SIG-M5 (cell line): ENCODE data around the gene SMIM23.

ENCODE experiments used
- DNase-seq: peaks from one replicate; lab custom pipeline; 2025; lab: John Stamatoyannopoulos, UW

Gene SMIM23

GRCh38 chr5:171816666-171817065, 31.0 kb downstream of the SMIM23 start:
- DNase-seq = no peak

- DNase-seq = no peak
Measured at GRCh38 chr5:171820561-171820960, 34.9 kb downstream of the SMIM23 start.

DNA sequence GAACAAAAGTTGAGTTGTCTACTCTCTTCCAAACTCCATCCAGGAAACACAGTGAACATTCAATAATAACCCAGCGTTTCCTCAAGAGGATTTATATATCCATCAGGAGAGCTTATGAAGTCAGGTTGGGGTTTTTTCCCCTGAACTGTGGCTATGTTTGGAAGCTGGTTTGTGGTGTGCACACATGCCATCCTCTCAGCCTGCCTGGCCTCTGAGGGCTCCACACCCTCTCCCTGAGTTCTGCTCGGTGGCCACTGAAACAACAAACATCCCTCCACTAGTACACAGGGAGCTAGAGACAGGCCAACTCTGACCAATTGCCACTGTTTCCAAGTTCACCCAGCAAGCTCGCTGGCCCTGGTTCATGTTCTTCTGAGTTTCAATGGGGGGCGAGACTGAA, 35.7 kb downstream of the SMIM23 start:
- no peak for DNase-seq

DNA sequence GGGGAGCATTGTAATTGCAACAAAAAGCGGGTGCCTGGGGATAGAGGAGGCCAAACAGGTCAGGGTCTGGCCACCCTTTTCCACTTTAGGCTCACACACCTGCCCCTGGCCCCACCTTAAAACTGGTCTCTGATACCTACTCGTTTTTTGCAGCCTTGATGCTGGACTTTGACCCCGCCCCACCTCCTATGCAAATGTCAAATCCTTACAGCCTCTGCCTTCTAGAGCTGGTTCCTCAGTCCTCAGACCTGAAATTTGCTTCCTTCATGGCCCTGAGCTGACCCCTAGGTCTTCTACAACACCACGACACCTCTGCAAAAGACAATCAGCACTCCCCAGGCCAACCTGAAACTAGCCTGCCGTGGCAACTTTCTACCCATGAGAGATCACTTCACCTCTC, 37.7 kb downstream of the SMIM23 start:
- no peak for DNase-seq

DNA sequence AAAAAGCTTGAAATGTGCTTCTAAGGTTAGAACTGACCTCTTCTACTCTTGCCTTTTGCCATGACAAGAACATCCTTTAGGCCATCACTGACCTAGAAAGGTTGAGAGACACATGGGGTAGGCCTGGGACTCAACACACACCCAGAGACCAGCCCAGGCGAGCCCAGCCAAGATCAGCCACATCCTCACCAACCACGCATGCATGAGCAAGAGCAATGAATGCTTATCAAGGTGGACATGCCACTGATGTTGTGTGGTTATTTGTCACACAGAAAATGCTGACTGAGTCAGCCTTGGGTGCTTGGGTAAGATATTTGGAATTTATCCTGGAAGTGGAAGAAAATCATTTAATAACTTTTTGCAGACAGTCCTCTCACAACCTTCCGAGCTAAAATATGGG, 39.4 kb downstream of the SMIM23 start:
- DNase-seq = no peak

DNA sequence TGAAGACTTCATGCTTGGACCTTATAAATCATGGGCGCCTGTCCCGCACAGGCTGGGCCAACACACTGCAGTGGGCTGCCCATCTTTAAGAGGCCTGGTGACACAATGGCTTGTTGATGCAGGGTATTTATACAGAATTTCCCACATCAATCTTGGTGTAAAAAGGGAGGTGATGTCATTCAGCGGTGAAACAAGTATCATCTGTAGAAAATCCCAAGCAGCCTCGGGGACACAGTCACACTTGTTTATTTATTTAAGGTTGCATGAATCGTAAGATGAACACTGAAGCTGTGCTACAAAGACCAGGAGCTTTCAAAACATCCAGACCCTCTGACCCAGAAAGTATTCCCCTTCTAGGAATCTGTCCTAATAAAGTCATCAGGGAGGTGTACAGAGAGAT, 40.5 kb downstream of the SMIM23 start:
- no peak for DNase-seq

DNA sequence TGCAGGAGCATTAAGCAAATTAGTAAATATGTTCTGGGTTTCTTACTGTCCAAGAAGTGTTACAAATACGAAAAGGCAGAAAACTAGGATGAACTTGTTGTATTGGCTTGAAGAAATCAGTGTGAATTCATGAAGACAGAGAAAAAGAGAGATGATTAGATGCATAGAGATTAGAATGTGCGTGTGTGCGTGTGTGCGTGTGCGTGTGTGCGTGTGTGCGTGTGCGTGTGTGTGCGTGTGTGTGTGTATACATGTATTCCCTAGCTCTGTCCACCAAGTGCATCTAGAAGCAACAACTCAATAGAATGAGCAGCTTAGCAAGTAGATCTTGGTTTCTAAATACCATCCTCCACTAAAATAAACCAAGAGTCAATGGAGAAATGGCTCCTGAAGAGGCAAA, 41.5 kb downstream of the SMIM23 start:
- no peak for DNase-seq

GRCh38 chr5:171830686-171831085, 45.1 kb downstream of the SMIM23 start:
- no peak for DNase-seq

DNA sequence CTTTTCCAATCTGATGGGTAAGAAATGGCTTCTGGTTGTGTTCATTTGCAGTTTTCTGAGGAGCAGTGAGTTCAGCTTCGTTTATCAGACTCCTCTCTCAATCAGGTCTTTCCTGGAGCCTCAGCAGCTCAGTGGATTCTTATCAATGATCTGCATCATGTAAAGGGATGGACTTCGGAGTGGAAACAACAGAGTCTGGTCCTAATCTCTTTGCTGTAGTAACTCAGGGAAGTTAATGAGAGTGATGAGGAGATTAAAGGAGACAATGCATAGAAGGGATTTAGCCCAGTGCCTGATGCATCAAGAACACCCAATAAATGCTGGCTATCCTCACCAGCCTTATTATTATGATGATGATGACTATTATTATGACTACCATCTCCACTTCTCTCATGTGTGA, 47.2 kb downstream of the SMIM23 start:
- no peak for DNase-seq

GRCh38 chr5:171834461-171834860, 48.8 kb downstream of the SMIM23 start:
- no peak for DNase-seq

- DNase-seq = no peak
Measured at GRCh38 chr5:171835066-171835465, 49.4 kb downstream of the SMIM23 start.

DNA sequence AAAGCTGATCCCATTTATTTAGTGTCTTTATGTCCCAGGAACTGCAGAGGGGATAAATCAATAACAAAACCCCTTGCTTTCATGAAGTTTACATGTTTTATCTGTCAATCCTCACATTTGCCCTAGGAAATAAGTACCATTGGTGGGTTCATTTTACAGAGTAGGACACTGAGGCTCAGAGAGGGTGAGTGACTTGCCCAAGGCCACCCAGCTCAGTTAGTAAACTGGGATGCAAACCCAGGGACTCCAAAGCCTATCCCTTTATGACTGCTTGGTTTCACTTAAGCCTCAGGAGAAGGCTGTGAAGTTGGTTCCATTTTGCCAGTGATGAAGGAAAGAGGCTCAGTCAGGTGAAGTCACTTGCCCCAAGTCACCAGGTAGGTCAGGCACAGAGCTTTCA, 51.9 kb downstream of the SMIM23 start:
- no peak for DNase-seq

- no peak for DNase-seq
Measured at GRCh38 chr5:171838066-171838465, 52.4 kb downstream of the SMIM23 start.

DNA sequence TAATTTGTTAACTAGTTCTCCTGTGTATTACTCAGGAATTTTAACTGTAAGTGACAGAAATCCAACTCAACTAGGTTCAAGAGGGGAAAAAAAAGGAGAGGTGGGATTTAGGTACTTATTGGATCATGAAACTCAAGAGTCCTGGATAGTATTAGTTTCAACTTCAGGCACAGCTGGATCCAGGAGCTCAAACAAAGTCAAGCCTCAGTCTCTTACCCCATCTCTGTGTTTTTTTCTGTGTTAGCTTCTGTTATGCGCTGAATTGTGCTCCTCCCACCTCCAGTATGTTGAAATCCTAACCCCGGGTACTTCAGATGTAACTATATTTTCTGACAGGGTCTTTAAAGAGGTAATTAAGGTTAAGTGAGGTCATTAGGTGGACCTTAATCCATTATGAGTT, 53.5 kb downstream of the SMIM23 start:
- DNase-seq = no peak

GRCh38 chr5:171840066-171840465, 54.4 kb downstream of the SMIM23 start:
- DNase-seq = no peak
